HG03342 (cell line): ENCODE data around the gene SEMA6D.

ENCODE experiments used
- ATAC-seq: cut with Tn5 transposase; IDR thresholded peaks from one replicate; pipeline ENCODE4 v1.9.1; 2021; ENCODE audit warnings: mild to moderate bottlenecking, moderate library complexity; ENCODE audit not compliant: unreplicated experiment

Gene SEMA6D

GRCh38 chr15:47743385-47743784 is 26.1 kb downstream of the SEMA6D start:
- ATAC-seq, result no peak

- ATAC-seq, result no peak
These were observed 26.6 kb downstream of the SEMA6D start for GRCh38 chr15:47743886-47744285.

- no peak for ATAC-seq
These were observed 27.2 kb downstream of the SEMA6D start for GRCh38 chr15:47744496-47744895.

- ATAC-seq, result no peak
These were observed 27.7 kb downstream of the SEMA6D start for GRCh38 chr15:47744973-47745372.

- no peak for ATAC-seq
These were observed 29.2 kb downstream of the SEMA6D start for GRCh38 chr15:47746516-47746915.

GRCh38 chr15:47750030-47750739 is 32.9 kb downstream of the SEMA6D start:
- no peak for ATAC-seq

GRCh38 chr15:47750740-47751262 is 33.5 kb downstream of the SEMA6D start:
- no peak for ATAC-seq

GRCh38 chr15:47753591-47753990 is 36.3 kb downstream of the SEMA6D start:
- ATAC-seq, result no peak

GRCh38 chr15:47754312-47754711 is 37.0 kb downstream of the SEMA6D start:
- no peak for ATAC-seq

- ATAC-seq, result no peak
These were observed 38.6 kb downstream of the SEMA6D start for GRCh38 chr15:47755941-47756340.

- ATAC-seq, result no peak
These were observed 39.6 kb downstream of the SEMA6D start for GRCh38 chr15:47756872-47757271.

GRCh38 chr15:47757331-47757730 is 40.0 kb downstream of the SEMA6D start:
- ATAC-seq, result no peak

- ATAC-seq, result no peak
These were observed 45.3 kb downstream of the SEMA6D start for GRCh38 chr15:47762621-47763020.

GRCh38 chr15:47764666-47765065 is 47.4 kb downstream of the SEMA6D start:
- no peak for ATAC-seq

- ATAC-seq, result no peak
These were observed 49.1 kb downstream of the SEMA6D start for GRCh38 chr15:47766406-47766805.

- ATAC-seq, result no peak
These were observed 49.7 kb downstream of the SEMA6D start for GRCh38 chr15:47767035-47767434.

GRCh38 chr15:47768735-47769134 is 51.4 kb downstream of the SEMA6D start:
- no peak for ATAC-seq

GRCh38 chr15:47769166-47769565 is 51.9 kb downstream of the SEMA6D start:
- no peak for ATAC-seq

GRCh38 chr15:47773143-47773542 is 55.8 kb downstream of the SEMA6D start:
- no peak for ATAC-seq

- no peak for ATAC-seq
These were observed 61.0 kb downstream of the SEMA6D start for GRCh38 chr15:47778263-47778770.

- ATAC-seq, result no peak
These were observed 63.7 kb downstream of the SEMA6D start for GRCh38 chr15:47780971-47781370.

- no peak for ATAC-seq
These were observed 64.2 kb downstream of the SEMA6D start for GRCh38 chr15:47781527-47781926.

GRCh38 chr15:47784820-47785219 is 67.5 kb downstream of the SEMA6D start:
- ATAC-seq, result no peak
